HG03045 (cell line): ENCODE results near the gene RNF19B.

Source experiments
- ATAC-seq: cut with Tn5 transposase; IDR thresholded peaks from one replicate; pipeline ENCODE4 v1.9.1; 2021; ENCODE audit warnings: mild to moderate bottlenecking, moderate library complexity; ENCODE audit not compliant: unreplicated experiment

The RNF19B gene

GRCh38 chr1:32890516-32891240 lies 73.9 kb downstream of the RNF19B start:
- ATAC-seq = no peak

GRCh38 chr1:32889731-32890278 lies 74.8 kb downstream of the RNF19B start:
- ATAC-seq = no peak

GRCh38 chr1:32888677-32889420 lies 75.8 kb downstream of the RNF19B start:
- ATAC-seq = no peak

- no peak for ATAC-seq
Measured at GRCh38 chr1:32888134-32888533, 76.5 kb downstream of the RNF19B start.

GRCh38 chr1:32887623-32888022 lies 77.0 kb downstream of the RNF19B start:
- no peak for ATAC-seq

- ATAC-seq = no peak
Measured at GRCh38 chr1:32886828-32887414, 77.7 kb downstream of the RNF19B start.
